Measurements from ENCODE around the gene COL5A1.

The COL5A1 gene

DNA sequence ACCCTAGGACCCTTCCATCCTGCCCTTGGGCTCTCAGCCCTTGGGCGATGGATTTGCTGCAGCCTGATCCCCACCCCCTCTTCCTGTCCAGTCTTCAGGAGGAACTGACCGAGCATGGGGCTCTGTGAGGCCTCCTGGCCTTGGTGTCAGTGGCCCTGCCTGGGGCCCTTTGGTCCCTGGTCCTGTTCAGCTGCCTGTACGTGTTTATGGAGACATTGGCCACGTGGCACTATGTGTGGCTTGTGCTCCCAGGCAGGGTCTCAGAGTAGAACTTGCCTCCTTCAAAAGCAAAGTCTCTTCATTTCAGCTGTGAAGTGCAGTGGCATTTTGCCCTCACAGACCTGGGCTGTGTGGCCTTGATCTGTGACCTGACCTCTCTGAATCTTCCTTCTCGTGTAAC is 250.1 kb downstream of the COL5A1 start:
- Histone ChIP-seq H3K4me2 (ENCODE audit: low read length) (no peak overlapping the region), H3K36me3 (replicated peaks; ENCODE audit: low read depth, low read length) (no peaks in the 10 kb centered on the region), H3K4me1 (ENCODE audit: low read length) (no peaks in the 10 kb centered on the region), H3K27me3 (ENCODE audit: low read depth, low read length) (no peaks in the 10 kb centered on the region), H3K9me3 (ENCODE audit: insufficient read depth, low read length) (peaks cover 4% of the 10 kb centered on the region; the same call in 1 of the 2 replicates), H3K27ac (ENCODE audit: low read length) (no peak overlapping the region), H2AFZ (ENCODE audit: low read depth, low read length) (no peak overlapping the region), H3K79me2 (ENCODE audit: low read length) (no peaks in the 10 kb centered on the region), H3K9ac (ENCODE audit: low read length) (no peak overlapping the region), H4K20me1 (ENCODE audit: insufficient read depth, low read length) (no peaks in the 10 kb centered on the region), H3K4me3 (ENCODE audit: low read length) (no peak overlapping the region)
- TF ChIP-seq EZH2phosphoT487 (IDR thresholded peaks at IDR 0.05; ENCODE audit: low read depth), result no peak
- TF ChIP-seq, protein P1, sequence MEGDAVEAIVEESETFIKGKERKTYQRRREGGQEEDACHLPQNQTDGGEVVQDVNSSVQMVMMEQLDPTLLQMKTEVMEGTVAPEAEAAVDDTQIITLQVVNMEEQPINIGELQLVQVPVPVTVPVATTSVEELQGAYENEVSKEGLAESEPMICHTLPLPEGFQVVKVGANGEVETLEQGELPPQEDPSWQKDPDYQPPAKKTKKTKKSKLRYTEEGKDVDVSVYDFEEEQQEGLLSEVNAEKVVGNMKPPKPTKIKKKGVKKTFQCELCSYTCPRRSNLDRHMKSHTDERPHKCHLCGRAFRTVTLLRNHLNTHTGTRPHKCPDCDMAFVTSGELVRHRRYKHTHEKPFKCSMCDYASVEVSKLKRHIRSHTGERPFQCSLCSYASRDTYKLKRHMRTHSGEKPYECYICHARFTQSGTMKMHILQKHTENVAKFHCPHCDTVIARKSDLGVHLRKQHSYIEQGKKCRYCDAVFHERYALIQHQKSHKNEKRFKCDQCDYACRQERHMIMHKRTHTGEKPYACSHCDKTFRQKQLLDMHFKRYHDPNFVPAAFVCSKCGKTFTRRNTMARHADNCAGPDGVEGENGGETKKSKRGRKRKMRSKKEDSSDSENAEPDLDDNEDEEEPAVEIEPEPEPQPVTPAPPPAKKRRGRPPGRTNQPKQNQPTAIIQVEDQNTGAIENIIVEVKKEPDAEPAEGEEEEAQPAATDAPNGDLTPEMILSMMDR (IDR thresholded peaks at IDR 0.05; ENCODE audit: low read depth, low read length), result no peak

- no peak overlapping the region for H2AFZ ChIP-seq (ENCODE audit: low read depth, low read length)
- no peak overlapping the region for H3K4me3 ChIP-seq (ENCODE audit: low read length)
- H3K4me2 ChIP-seq (ENCODE audit: low read length), result no peak overlapping the region
- H3K27me3 ChIP-seq (ENCODE audit: low read depth, low read length), result no peaks in the 10 kb centered on the region
- H3K9me3 ChIP-seq (ENCODE audit: insufficient read depth, low read length), result peaks cover 4% of the 10 kb centered on the region; the same call in 1 of the 2 replicates
- TF ChIP-seq, protein P1 (IDR thresholded peaks at IDR 0.05; ENCODE audit: low read depth, low read length), result no peak
- TF ChIP-seq EZH2phosphoT487 (IDR thresholded peaks at IDR 0.05; ENCODE audit: low read depth), result no peak
- no peaks in the 10 kb centered on the region for H3K36me3 ChIP-seq (replicated peaks; ENCODE audit: low read depth, low read length)
- no peaks in the 10 kb centered on the region for H3K79me2 ChIP-seq (ENCODE audit: low read length)
- H3K9ac ChIP-seq (ENCODE audit: low read length), result no peak overlapping the region
- H3K4me1 ChIP-seq (ENCODE audit: low read length), result no peaks in the 10 kb centered on the region
- no peaks in the 10 kb centered on the region for H4K20me1 ChIP-seq (ENCODE audit: insufficient read depth, low read length)
- H3K27ac ChIP-seq (ENCODE audit: low read length), result no peak overlapping the region
Observed at GRCh38 chr9:134892221-134892620, 250.6 kb downstream of the COL5A1 start.

GRCh38 chr9:134892820-134893420 is 251.3 kb downstream of the COL5A1 start:
- Histone ChIP-seq H3K4me3 (ENCODE audit: low read length) (no peak overlapping the region), H3K4me1 (ENCODE audit: low read length) (no peaks in the 10 kb centered on the region), H3K36me3 (replicated peaks; ENCODE audit: low read depth, low read length) (no peaks in the 10 kb centered on the region), H3K27me3 (ENCODE audit: low read depth, low read length) (no peaks in the 10 kb centered on the region), H4K20me1 (ENCODE audit: insufficient read depth, low read length) (no peaks in the 10 kb centered on the region), H3K79me2 (ENCODE audit: low read length) (no peaks in the 10 kb centered on the region), H3K4me2 (ENCODE audit: low read length) (no peak overlapping the region), H3K27ac (ENCODE audit: low read length) (no peak overlapping the region), H3K9ac (ENCODE audit: low read length) (no peak overlapping the region), H3K9me3 (ENCODE audit: insufficient read depth, low read length) (peaks cover 4% of the 10 kb centered on the region; the same call in 1 of the 2 replicates), H2AFZ (ENCODE audit: low read depth, low read length) (no peak overlapping the region)
- TF ChIP-seq EZH2phosphoT487 (IDR thresholded peaks at IDR 0.05; ENCODE audit: low read depth), result no peak
- TF ChIP-seq, protein P1 (IDR thresholded peaks at IDR 0.05; ENCODE audit: low read depth, low read length), result no peak
